ENCODE data around the gene TNIP1.

Gene TNIP1

DNA sequence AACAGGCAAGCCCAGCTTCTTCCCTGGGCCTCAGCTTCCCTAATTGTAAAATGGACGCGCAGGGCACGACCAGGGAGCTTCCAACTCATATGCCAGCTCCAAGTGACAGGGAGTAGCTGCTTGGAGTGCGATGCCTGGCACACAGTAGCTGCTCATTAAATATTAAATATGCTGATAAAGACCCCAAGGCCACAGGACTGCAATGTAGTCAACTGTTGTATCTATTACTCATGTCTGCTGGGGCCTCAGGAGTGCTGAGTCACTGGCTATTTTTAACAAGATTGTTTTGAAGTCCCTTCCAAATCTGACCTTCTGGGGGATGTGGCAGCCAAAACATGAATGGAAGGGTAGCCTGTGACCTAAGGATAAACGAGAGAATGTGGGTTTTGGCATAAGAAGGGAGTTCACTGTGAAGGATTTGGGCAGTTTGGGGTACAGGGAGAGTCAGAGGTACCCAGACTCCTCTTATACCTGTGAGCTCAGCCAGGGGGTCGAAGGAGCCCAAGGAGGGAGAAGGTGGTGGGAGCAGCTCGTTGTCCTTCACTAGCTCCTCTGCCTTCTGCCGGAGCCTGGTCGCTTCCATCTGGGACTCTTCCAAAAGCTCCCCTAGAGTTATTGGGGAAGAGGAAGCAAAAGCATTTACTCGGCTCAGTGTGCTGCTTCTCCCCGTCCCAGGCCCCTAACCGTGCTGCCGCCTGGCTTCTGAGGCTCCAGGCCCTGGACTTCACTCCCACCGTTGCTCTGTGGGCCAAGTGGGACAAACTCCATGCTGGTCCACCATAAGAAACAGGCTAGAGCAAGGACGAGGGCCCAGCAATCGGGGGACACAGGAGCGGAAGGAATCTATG lies 17.5 kb downstream of the TNIP1 start:
- DNase-seq (ENCODE audit: low read depth), result no peak

DNA sequence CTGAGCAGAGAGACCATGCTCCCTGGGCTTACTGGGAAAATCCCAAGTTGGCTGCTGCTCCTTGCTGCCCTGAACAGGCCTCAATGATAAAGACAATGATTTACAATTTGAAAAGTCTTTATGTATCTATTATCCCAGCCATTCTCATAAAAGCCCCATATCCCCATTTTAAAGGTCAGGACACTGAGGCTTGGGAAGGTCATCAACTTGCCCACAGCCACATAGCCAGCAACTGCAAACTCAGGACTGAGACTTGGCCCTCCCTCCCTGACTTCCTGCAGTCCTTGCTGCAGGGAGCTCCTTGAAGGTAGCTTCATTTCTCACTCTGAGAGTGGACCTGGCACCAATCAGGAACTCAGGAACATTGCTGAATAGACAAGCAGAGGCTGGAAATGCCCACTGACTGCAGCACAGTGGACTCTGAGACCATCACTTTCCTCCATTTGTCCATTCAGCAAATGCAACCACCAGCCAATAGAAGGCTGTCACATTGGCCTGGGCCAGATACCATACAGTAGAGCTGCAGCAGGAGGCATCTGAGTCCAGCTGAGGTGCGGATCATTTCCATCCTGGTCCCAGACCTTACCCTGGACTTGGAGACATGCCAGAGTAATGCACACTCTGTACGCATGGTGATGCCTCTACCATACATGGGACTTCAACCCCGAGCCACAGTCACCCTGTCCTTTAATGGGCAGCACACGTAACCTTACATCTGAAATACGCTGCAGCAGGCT lies 18.3 kb downstream of the TNIP1 start:
- DNase-seq (ENCODE audit: low read depth), result no peak

DNA sequence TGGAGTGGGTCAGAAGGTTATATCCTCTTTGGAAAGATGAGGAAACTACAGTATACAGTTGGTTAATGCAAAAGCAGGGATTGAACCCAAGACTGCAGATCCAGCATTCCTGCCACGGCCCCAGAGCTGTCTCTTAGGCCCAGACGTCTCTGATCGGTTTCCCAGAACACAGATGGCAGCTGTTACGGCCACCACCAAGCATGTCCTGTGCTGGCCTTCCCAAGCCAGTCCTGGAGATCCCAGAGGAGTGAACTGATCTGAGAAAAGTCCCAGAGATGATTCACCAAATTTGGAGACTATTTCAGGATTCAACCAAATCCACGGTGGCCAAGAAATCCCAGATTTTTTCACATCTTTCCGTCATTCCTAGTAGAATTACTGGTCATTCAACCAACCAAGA lies 20.1 kb downstream of the TNIP1 start:
- DNase-seq (ENCODE audit: low read depth), result no peak

DNA sequence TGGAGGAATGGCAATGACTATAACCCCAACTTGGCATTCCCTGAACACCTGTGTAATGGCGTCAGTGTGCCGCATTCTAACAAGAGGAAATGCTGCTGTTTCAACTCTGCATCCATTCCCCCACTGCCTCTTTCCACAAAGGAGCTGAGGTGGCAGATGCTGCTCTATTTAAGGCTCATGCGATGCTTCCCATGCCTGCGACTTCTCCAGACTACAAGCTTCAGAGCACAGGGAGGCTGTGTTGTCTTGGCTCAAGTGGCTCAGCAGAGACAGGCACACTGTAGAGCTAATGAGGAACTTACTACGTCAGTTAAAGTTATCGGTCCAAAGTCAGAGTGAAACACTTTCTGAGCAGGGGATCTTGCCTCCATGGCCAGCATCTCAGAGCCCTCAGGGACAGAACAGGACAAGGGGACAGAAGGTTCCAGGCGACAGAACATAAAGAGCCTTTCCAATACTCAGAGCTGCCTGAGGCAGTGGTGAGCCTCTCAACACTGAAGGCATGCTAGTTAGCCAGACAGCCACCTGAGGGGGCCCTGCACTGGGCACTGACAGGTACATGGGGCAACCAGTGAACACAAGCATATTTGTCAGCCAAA lies 21.8 kb downstream of the TNIP1 start:
- DNase-seq (ENCODE audit: low read depth), result no peak

DNA sequence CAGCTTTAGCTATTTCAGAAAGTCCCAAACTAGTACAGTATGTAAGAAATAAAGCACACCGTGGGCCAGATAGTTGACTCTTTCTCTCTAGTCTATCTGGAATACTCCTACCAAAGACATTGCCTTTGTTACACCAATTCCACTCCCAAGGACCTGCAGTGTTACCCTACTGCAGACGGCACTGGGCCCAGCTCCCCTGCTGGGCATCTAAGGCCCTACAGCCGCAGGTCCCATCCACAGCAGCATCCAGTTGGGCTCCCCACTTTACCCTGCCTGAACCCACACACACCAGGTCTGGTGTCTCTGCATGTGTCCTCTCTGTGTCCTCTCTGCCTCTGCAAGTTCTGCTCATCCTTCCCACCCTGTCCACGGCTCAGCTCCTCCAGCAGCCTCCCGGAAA lies 22.5 kb downstream of the TNIP1 start:
- DNase-seq (ENCODE audit: low read depth), result no peak

DNA sequence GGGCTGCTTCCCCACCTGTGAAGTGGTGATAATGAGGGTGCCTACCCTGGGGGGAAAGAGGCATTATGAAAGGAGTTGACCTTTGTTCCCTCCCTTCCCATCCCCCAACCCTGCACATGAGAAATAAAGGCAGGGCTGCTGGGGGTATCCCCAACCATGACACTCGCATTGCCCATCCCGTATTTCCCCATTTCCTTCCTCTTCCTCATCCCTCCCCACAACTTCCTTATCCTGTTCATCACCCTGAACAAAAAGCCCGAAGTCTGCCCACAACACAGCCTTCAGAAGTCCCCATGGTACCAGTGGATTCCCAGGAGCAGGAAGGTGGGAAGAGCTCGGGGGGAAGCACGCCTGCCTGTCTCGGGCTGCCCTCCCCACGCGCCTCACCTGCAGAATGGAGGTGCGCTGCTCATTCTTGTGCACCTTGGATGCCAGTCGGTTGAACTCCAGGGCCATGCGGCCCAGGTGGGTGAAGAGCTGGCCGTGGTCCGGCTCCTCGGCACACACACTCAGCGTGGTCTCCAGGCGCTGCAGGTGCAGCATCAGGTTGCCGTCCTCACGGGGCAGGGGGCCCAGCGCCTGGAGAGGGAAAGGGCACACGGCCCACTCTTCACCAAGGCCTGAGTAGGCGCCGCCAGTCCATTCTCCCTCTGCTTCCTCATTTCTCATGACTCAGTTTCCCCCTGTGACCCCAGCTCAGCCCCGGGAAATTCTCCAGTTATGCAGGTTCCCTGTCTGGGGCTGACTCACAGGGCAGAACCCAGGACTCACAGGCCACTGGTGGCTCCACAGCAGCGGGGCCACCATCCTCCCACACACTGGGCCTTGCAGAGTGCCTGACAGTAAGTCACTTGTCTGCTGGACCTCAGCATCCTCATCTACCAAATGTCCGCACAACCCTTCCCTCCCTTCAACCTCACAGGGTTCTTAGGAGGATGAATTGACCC lies 24.2 kb downstream of the TNIP1 start:
- no peak for DNase-seq (ENCODE audit: low read depth)

DNA sequence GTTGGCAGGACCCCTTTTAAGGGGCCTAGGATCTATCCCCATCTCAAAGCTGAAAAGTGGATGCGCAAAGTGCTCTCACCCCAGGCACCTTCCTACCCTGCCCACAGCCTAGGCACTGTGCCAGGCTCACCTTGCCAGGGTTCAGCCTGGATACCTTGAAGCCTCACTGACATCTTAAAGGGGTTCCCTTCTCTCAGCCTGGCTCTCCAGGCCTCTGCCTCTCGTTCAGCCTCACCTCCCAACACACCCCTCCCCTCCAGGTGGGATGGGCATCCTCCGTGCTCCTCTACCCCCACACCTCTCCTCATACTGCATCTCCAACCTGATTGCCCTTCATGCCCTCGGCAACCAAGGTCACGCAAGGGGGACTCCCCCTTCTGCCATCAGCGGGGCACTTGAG lies 25.5 kb downstream of the TNIP1 start:
- no peak for DNase-seq (ENCODE audit: low read depth)

DNA sequence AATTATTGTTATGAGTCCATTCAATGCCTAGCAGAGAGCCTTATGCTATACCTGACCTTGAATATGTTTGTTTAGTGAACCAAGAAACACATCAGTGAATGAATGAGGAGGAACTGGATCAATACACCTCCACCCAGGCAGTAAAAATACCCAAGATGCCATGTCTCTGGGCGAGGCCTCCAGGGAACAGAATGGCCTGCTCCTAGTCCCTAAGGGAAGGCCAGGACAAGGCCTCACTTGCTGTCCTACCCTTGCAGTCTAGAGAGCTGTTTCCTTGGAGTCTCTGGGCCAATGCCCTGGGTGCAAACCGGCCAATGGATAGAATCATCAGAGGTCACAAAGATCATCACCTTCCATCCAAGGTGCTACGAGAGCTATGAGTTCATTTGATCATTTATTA lies 26.1 kb downstream of the TNIP1 start:
- DNase-seq (ENCODE audit: low read depth), result no peak

DNA sequence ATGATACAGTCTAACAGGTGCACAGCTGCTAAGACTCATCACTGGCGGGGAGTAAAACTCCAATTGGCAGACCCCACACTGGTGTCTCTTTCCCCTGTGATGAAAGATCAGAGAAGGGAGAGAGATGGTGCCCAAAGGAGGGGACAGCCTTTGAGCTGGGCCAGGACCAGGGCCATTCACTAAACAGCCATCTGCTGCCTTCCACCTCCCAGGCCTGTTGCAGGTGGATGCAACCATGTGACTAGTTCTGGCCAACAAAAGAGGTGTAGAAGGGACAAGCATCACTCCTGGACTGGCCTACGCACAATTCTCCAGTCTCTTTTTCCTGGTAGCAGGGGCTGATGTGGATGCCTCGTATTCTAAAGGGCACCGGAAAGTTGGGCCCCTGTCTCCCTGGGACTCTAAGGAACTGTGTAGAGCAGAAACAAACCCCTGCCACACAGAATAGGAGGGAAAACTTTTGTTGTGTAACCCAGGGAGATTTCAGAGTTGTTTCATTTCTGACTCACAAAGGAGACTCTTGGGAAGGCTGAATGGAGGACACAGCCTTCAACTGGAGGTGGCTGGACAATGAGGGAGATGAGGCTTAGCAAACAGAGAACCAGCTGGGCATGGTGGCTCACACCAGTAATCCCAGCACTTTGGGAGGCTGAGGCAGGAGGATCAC lies 26.9 kb downstream of the TNIP1 start:
- DNase-seq (ENCODE audit: low read depth), result no peak

DNA sequence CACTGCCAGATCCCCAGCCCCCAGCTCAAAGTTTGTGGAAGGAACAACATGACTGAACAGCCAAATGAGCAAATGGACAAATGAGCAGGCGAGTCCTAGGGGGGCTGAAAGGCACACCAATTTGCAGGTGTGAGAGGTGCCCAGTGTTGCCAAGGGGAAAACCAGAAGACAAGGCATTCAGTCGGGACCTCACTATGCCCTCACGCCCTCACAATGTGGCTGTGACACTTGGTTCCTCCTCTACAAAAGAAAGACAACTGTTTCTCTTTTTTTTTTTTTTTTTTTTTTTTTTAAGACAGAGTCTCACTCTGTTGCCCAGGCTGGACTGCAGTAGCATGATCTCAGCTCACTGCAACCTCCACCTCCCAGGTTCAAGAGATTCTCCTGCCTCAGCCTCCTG lies 28.0 kb downstream of the TNIP1 start:
- no peak for DNase-seq (ENCODE audit: low read depth)

DNA sequence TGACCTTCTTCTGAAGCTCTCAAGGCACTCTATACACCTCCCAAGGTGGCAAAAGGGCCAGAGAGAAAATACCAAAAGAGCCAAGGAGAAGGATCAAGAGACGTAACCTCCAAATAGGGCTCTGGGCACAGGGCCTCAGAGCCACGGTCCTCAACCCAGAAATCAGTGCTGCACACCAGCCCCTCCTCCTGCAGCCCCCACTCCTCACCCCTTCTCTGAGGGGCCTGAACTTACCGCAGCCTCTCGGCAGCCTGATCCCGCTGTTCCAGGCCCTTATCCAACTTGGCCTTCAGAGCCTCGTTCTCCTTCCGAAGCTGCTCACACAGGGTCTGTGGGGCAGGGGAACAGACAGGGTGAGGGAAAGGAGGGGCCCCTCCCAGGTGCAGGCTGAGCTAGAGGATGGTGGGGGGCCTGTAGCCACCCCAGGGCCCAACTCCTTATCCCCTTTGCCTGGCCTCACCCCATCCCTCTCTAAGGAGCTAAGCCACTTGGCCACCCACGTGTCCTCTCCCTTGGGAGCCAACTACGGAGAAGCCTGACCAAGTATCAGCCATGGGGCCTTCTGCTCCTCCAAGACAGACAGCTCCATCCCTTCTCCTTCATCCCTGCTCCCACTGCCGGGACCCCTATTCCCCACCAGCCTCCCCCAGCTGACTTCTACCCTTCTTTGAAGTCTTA lies 28.8 kb downstream of the TNIP1 start:
- DNase-seq (ENCODE audit: low read depth), result no peak

DNA sequence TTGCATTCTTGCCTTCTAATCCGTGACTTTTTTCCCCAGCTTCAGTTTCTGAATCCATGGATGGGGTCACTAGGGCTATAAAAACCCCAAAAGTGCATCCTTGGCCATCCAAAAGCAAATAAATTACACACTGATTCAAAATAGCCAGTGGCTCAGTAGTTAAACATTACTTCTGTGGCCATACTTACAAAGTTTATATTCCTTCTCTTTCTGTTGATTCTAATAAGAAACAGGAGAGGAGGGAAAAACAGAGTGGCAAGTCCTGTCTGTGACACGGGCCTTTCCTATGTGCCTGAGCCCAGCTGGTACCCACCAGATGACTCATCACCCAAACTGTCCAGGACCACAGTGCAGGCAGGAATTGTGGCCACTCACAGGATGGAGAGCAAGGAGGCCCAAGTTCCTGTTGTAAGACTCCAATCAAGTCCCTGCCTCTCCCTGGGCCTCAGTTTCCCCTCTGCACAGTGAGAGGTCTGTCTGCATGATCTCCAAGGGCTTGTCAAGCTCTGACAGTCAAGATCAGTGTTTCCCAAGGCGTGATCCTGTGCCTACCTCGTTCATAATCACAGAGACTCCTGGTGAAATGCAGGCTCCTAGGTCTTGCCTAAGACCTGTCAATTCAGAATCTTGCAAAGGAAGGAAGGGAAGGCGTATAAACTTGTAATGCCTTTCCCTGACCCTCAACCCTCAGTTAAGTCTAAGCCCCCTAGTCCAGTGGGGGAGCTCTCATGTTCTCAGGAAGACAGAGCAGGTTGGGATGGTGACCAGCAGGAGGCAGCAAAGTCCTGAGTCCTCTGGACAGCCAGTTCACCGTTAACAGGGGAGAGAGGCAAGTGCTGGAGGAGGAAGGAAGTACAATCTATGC lies 29.5 kb downstream of the TNIP1 start:
- no peak for DNase-seq (ENCODE audit: low read depth)

DNA sequence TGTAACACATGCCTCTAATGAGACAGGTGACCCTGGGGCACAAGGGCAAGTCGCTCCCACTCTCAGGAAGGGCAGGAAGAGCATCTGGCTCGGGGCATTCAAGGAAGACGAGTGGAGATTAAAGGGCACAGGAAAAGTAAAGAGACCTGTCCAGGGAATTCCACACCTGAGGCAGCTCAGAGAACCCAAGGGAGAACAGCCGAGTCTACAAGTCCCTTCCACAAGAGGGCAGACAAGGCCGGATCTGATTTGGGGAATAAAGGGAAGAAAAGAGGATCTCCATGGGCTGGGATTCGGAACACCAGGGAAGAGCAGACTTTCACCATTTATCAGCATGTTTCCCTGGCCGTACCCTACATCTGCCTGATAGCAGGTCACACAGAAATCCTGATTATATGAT lies 32.3 kb downstream of the TNIP1 start:
- DNase-seq (ENCODE audit: low read depth), result no peak

DNA sequence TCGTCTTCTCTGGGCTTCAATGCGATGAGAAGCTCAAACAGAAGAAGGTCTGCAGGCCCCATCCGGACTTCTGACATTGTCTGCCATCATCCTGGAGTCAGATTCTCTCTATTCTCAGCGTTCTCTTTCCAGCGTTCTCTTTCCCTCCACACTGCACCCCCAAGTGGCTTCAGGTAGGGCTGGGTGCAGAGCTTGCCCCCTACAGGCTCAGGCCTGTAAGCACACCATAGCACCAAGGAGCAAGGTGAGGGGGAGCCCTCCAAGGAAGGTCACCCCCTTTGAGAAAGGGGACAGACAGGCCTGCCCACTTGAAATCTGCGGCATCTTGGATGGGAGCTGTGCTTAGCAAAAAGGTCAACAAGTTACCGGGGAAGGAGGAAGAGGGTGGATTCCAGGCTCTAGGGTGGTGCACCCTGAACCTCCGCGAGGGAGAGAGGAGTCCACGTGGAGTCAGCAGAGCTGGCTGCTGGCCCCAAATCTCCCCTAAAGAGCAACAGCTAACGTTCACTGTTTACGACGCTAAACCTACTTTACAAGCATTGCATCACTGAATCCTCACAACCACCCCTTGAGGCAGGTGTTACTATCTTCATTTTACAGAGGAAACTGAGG lies 32.9 kb downstream of the TNIP1 start:
- no peak for DNase-seq (ENCODE audit: low read depth)

DNA sequence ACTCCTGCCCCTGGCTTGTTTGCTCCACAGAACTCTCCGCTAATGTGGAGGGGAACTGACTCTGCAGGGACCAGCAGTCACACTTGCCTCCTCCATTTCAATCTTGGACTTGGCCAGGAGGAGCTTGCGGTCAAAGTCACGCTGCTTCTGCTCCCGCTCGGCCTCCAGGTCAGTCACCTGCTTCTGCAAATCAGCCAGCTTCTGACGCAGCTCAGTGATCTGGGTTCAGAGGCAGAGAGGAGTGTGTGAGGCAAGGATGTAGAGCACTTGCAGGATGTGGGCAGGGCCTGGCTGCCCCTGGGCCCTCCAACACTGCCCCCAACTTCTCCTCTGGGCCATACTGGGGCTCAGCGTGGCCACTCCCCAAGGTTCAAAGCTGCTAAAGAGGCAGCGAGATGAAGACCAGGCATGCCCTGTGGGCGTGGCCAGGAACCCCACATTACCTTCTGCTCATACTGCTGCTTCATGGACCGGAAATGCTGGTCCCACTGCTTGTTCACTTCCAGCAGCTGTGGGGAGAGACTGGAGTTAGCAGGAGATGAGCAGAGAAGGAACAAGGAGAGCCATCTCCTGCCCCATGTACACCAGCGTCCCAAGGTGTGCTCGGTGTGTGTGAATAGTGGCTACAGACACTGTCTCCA lies 38.3 kb downstream of the TNIP1 start:
- no peak for DNase-seq (ENCODE audit: low read depth)

DNA sequence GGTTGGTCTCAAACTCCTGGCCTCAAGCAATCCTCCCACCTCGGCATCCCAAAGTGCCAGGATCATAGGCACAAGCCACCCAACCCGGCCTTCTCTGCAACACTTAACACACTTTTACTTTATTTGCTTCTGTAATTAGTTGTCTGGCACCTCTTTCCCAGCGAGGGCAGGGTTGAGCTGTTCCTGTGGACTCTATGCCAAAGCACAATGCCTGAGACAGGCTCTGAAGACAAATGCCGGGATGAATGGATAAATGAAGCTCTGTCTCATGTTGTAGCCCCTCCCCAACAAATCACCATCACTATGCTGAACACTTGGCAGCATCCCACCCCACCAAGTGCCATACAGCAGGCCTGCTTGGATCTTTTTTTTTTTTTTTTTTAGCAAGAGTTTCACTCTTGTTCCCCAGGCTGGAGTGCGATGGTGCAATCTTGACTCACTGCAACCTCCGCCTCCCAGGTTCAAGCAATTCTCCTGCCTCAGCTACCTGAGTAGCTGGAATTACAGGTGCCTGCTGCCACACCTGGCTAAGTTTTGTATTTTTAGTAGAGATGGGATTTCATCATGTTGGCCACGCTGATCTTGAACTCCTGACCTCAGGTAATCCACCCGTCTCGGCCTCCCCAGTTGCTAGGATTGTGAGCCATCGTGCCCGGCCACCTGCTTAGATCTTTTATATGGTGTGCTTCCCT lies 39.1 kb downstream of the TNIP1 start:
- DNase-seq (ENCODE audit: low read depth), result no peak

DNA sequence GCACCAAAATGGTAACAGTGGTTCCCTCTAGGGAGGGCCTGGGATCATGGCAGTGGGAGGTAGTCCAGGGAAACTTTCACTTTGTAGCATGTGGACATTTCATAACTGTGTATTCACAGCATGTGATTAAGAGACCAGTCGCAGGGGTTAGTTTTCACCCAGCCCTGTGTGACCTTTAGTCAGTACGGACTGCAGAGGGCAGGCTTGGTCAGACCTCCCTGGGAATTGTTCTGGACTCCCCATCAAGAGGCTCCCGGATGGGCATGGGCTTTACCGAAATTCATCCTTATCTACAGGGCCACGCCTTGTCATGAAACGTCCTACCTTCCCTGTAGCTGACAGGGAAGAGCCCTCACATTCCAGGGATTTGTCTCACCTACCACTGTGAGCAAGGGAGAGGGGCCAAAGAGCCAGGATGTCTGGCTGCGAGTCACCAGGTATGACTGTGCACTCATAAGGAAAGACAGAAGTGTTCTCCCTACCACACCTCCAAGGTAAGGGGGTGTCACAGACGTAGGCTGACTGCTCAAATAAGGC lies 40.6 kb downstream of the TNIP1 start:
- DNase-seq (ENCODE audit: low read depth), result no peak

DNA sequence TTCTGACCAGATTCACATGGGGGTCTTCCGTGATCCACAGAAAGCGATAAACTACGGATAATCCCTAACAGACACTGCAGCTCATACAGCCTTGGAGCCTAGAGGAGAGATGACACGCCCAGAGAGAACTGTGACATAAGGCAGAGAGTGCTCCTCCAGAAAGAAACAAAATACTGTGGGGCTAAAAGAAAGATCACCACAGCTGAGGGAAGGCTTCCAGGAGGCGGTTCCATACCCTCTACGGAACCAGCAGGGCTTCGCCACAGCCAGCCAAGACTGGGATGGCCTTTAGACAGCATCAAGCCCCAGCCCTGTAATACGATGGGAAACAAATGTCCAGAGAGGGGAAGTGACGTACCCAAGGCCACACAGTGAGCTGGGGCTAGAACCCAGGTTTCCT lies 41.2 kb downstream of the TNIP1 start:
- DNase-seq (ENCODE audit: low read depth), result no peak

Data from HS-27A (cell line).